Activated CD8-positive, alpha-beta memory T cell treated with anti-CD3 and anti-CD28 coated beads, Interleukin-2, amount 50 U/mL, for 24 hours (primary cell): Measurements from ENCODE around the gene SEPTIN5.

Source experiments
- DNase-seq: peaks from one replicate; pipeline ENCODE4 v3.0.0-alpha.2; 2020; ENCODE audit errors: extremely low read depth

The SEPTIN5 gene

DNA sequence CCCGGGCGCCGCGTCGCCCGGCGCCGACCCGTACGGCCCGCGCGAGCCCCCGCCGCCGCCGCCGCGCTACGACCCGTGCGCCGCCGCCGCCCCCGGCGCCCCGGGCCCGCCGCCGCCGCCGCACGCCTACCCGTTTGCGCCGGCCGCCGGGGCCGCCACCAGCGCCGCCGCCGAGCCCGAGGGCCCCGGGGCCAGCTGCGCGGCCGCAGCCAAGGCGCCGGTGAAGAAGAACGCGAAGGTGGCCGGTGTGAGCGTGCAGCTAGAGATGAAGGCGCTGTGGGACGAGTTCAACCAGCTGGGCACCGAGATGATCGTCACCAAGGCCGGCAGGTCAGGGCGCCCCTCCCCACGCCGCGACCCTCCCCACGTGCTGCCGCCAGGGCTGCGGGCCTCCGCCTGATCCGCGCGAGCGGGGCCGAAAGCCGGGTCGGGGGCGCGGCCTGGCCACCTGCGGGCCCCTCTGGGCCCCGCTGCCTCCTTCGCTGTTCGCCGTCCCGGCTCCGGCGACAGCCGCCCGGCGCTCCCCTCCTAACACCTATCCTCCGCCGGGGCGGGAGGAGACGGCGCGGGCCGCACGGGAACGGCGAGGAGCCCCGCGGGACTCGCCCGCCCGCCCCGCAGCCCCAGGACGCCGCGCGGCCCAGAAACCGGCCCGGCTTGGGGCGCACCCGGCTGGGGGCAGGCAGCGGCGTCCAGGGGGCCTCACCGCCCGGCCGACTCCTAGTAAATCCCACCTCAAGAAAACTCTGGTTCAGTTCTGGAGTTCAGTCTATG lies 46.8 kb downstream of the SEPTIN5 start:
- DNase-seq, result no peak

DNA sequence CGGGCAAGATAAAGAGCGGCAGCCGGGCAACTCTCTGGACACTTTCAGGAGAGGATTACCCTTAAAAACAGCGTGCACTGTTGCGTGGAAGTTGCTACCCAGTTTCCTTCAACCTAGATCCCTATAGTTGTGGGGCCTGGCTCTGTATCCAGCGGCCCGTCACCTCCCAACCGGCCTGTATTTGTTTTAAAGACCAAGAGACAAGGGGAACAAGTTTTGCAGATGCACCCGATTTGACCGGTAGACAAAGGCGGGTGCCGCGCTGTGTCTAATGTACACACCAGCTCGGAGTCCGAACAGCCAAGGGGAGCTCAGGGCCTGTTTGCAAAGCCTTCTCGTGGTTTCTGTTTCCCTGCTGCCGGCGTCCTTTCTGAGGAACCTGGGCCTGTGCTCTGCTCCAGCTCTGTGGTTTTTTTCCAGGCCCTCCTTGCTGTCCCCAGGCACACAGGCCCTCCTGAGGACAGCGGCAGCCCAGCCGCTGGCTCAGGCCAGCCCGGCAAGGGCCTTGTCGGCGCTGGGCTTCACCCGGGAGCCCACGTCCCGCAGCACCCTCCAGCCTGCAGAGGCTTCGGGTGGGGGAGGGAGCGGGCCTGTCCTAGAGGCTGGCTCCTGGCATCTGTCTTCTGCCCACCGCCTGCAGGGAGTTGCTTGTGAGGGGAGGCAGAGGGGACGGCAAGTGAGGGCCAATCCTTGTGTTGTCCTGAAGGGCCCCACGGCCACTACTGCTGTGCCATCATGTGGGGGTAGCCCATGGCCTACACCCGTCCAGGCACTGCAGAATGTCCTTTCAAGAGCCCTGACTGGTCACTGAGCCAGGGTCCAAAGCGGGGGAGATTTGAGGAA lies 47.6 kb downstream of the SEPTIN5 start:
- DNase-seq, result no peak

DNA sequence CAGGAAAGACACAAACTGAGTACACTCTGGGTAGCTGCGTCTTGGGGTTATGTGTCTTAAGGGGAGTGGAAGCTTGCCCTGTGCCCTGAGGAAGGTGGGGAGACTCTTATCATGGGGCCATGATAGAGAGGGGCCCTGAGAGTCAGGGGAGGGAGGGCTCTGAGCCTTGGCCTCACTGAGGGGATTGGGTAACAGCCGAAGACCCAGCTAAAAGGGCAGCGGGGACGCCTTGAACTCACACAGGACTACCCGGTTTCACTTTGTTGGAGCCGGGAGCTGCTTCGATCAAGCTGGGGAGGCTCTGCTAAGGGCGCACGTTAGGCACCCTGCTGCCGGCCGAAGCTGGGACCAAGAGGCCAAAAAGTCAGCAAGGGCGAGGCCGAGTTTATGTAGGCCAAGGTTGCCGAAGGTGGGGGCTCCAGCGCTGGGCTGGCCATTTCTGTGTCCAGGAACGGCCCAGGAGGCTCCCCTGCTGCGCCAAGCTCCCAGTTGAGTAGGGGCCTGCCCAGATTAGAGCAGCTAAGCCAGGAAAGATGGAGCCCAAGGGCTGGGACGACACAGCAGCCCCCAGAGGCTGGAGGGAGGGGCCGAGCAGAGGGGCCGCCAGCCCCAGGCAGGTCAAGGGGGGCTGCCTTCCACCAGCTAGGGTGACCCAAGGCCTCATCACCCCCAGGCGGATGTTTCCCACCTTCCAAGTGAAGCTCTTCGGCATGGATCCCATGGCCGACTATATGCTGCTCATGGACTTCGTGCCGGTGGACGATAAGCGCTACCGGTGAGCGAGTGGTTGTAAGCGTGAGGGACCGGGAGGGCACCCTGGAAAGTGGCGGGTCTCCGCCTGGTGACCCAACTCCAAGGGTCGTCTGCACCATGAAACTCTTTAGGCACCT lies 48.5 kb downstream of the SEPTIN5 start:
- DNase-seq, result no peak

DNA sequence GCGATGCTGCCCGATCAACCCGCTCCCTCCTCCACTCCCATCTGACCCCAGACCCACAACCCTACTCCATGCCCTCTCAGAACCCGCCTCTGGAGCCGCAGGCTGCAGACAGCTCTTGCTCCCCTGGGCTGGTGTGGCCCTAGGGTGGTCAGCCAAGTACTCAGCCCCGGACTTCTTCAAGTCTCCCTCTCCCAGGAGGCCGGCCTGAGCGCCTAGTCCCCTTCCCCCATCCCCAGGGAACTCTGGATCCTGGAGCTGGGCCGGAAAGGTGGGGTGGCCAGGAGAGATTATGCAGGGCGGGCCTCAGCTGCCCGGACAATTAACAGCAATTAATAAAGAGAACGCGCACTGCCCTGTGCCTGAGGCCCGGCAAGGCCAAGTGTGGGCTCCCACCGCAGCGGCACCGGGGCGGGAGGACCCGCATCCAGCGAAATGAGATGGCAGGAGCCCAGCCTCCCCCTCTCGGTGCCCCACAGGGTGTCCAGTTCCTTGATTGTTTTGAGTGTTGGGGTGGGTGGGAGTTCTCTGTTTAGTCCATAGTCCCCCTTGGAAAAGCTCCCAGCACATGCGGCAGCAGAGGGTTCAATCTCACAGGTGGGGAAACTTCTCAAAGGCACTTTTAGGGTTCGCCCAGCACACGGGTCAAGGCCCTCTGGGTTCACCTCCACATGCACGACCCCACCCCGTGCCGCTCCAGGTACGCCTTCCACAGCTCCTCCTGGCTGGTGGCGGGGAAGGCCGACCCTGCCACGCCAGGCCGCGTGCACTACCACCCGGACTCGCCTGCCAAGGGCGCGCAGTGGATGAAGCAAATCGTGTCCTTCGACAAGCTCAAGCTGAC lies 49.4 kb downstream of the SEPTIN5 start:
- no peak for DNase-seq

DNA sequence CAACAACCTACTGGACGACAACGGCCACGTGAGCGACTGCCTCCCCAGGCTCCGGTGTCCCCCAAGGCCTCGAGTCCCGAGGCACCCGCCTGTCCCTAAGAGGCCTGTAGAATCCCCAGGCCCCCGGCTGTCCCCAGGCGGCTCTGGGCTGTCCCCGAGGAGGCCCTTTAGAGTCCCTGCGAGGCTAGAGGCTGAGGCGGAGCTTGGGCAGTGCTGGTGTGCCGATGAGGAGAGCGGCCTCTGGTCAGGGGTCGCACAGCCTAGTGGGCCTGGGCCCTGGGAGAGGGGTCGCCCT lies 49.9 kb downstream of the SEPTIN5 start:
- no peak for DNase-seq

DNA sequence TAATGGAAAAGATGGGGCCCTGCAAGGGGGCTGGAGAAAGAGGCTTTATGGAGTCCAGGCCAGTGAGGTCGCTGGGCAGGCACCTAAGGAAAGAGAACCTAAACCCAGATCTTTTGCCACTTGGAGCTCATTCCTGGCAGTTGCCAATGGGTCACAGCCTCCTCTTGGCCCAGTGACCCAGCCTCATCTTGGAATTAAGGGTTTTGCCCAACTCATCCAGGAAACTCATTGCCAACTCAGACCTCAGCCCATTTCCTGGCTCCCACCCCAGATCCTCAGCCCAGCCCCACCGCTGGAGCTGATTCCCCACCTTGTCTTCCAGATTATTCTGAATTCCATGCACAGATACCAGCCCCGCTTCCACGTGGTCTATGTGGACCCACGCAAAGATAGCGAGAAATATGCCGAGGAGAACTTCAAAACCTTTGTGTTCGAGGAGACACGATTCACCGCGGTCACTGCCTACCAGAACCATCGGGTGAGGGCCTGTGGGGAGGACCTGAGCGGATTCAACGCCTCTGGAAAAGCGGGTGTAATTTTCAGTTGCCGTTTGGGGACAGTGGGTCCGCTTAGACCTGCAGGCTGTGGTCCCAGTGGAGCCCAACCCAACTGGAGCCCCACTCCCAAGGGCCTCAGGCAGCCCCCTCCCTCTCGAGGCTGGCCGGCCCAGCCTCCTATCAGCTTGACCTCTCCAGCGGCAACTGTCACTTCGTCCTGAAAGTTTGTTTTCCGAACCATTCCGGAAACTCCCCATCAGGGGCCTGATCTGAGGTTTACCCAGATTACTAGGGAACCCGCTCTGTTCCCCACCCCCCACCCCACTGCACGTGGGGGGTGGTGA lies 50.6 kb downstream of the SEPTIN5 start:
- DNase-seq, result no peak

DNA sequence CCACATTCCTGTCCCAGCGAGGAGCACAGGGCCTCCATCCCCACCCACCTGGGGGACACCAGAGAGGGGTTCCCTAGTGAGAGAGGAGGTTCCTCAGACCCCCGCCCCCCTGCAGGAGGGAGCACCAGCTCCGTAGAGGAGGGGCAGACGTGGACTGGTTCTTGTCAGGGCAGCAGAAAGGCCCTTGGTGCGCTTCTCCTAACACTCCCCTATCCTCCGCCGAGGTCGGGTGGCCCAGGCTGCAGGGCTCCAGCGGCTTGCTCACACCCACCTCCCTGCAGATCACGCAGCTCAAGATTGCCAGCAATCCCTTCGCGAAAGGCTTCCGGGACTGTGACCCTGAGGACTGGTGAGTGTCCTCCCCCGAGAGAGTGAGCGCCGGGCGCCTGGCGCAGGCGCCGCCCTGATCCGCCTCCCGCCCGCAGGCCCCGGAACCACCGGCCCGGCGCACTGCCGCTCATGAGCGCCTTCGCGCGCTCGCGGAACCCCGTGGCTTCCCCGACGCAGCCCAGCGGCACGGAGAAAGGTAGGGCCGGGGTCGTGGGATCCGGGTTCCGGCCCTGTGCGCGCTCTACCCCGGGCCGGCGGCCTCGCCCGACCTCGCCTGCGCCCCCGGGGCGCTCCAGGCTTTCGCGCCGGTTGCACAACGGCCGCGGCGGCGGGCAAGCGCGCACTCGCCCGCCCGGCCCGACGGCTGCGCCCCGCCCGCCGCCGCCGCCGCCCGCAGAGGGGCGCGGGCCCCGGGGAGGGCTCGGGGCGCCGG lies 51.4 kb downstream of the SEPTIN5 start:
- no peak for DNase-seq

DNA sequence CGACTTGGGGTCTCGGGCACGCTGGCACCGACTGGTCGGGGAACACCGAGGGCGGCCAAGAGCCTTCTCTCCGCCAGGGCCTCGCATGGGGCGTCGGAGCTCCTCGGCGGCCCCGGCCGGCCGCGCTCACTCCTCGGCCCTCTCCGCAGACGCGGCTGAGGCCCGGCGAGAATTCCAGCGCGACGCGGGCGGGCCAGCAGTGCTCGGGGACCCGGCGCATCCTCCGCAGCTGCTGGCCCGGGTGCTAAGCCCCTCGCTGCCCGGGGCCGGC lies 51.9 kb downstream of the SEPTIN5 start:
- DNase-seq, result no peak

DNA sequence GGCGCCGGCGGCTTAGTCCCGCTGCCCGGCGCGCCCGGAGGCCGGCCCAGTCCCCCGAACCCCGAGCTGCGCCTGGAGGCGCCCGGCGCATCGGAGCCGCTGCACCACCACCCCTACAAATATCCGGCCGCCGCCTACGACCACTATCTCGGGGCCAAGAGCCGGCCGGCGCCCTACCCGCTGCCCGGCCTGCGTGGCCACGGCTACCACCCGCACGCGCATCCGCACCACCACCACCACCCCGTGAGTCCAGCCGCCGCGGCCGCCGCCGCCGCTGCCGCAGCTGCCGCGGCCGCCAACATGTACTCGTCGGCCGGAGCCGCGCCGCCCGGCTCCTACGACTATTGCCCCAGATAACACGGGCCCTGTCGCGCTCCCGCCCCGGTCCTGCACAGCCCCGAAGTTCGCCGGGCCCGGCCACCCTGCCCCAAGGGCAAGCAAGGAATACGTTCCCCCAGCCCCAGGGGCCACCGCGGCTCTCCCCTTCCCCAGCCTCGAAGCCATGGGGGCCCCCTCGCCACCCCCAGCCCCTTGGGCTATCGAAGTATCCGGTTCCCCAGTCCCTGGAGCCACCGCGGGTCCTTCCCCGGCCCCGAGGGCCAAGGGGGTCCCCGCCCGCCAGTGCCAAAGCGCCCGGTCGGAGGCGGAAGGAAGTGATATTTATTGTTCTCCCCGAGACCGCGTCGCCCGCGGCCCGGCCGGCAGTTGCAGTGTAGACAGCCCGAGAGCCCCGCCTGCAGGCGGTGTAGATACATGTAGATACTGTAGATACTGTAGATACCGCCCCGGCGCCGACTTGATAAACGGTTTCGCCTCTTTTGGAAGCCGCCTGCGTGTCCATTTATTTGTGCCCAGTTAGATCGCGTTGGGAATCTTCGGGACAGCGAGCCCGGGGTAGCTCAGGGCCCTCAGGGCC lies 52.5 kb downstream of the SEPTIN5 start:
- DNase-seq, result no peak

DNA sequence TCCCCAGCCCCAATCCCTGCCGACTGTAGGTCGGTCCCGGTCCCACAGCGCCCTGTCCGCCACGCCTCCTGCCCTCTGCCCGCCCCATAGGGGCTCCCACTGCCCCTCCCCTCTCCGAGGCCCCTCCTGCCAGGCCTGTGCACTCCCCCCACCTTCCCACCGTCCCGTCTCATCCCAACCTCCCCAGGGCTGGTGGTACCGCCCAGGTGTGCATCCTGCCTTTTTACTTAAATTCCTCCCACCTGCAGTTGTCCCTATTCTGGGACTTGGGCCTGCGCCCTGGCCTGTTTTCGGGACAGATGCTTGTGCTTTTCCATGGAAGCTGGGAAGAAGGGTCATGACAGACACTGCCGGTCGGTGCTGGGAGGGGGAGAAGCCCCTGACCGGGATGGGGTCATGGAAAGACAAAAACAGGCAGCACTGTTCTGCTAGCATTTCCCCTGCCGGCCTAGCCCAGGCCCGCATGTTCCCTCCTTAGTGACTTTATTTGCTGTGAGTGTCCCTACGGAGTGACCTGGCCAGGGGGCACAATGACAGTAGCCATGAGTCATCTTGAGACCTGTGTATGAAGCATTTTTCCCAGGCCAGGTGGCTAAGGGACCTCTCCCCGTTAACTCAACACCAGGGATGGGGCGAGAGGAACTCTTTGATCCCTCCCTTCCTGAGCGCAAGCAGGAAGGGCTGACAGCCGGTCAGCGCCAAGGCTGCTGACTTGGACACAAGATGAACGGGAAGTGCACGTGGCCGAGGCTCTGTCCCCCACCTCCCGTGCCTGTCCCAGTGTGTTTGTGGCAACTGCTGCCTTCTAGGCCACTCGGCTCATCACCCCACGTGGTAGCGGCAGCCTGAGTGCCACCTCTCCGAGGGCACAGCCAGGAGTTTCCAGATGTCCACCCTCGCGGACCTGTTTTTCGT lies 53.4 kb downstream of the SEPTIN5 start:
- DNase-seq, result no peak

DNA sequence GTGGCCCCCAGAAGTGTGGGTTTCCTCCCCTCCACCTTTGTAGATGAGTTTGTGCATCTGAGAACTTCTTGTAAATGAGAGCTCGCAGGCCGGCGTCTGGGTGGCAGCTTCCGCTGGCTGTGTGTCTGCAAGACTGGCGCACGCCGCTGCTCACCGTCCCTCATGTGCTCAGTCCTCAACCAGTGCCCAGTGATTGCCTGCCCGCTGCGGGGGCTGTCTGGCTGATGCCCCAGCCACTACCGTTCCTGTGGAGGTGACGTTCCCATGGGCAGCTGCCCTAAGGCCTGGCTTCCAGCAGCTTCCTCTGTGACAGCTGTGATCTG lies 55.1 kb downstream of the SEPTIN5 start:
- no peak for DNase-seq

DNA sequence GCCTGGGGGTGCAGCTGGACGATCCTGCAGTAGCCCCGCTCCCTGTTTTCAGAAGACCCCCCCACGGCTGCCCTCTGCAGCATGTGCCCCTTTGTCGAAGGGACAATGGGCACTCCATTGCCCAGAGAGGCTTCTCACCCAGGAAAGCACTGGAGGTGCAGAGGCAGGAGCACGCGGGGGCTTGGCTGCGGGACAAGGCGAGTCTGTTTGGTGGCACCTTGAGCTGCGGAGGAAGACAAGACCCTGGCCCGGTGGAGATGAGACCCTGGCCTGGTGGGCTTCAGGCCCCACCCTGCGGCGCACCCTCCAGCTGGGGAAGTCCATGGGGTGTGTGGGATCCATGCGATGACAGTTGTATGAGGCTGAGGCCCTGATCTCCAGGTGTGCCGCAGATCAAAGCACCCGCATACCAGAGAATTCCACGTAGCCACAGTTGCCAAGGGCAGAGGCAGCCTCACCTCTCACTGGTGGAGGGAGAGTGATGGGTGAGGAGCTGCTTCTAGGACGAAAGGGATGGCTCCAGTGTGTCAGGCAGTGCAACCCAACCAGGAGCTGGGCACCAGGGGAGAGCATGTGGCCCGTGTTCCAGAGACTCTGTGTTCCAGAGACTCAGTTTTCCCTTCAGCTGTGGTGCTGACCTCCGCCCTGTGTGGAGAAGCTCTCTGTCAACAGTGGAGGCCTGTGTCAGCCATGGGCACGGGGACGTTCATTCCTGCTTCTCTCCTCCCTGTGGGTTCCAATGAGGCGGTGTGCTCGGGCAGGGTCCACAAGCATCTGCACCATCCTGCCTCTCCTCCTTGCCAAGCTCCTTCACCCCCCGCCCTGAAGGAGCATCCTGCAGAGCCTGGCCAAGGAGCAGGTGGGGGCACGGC lies 56.3 kb downstream of the SEPTIN5 start:
- no peak for DNase-seq

DNA sequence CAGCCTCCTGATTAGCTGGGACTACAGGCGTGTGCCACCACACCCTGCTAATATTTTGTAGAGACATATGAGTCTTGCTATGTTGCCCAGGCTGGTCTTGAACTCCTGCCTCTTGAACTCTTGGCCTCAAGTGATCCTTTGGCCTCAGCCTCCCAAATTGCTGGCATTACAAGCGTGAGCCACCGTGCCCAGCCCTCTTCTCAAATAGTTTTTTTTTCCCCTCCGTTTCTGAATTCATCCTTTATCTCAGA lies 58.0 kb downstream of the SEPTIN5 start:
- no peak for DNase-seq
